ENCODE results near the gene DST.

DST gene

GRCh38 chr6:56540232-56541029, 102.3 kb downstream of the DST start:
- Histone ChIP-seq H3K4me3 (ENCODE audit: low read depth, low read length) (no peak overlapping the region), H3K36me3 (ENCODE audit: control insufficient read depth, insufficient read depth, low read length) (no peaks in the 10 kb centered on the region), H3K9ac (ENCODE audit: low read depth, low read length) (no peak overlapping the region), H3K27me3 (ENCODE audit: control insufficient read depth, insufficient read depth, low read length) (no peaks in the 10 kb centered on the region), H3K4me1 (ENCODE audit: control insufficient read depth, insufficient read depth, low read length) (peaks cover 10% of the 10 kb centered on the region), H3K9me3 (ENCODE audit: control insufficient read depth, insufficient read depth, low read length) (no peaks in the 10 kb centered on the region)

- H3K4me3 ChIP-seq (ENCODE audit: low read depth, low read length) = no peak overlapping the region
- H3K36me3 ChIP-seq (ENCODE audit: control insufficient read depth, insufficient read depth, low read length) = no peaks in the 10 kb centered on the region
- peaks cover 14% of the 10 kb centered on the region for H3K4me1 ChIP-seq (ENCODE audit: control insufficient read depth, insufficient read depth, low read length)
- no peaks in the 10 kb centered on the region for H3K27me3 ChIP-seq (ENCODE audit: control insufficient read depth, insufficient read depth, low read length)
- no peaks in the 10 kb centered on the region for H3K9me3 ChIP-seq (ENCODE audit: control insufficient read depth, insufficient read depth, low read length)
- H3K9ac ChIP-seq (ENCODE audit: low read depth, low read length) = no peak overlapping the region
These were observed 103.1 kb downstream of the DST start for GRCh38 chr6:56539527-56540105.

DNA sequence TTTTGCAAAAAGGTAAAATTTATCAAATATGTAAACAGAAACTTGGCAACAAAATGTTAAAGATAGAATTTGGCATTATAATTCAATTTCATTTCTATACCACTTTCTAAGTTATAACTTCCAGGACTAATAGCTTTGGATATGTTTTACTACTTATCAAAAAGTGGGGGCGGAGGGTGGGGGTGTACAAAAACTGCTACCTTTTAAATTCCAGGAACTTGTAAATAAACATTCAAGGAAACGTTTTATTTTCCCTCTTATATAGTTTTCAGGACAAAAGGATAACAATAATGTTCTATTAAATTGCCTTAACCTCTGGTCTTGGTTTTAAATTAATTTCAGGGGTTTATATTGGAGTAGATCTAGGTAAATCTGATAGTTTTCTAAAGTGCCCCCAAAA, 103.8 kb downstream of the DST start:
- Histone ChIP-seq H3K9ac (ENCODE audit: low read depth, low read length) (no peak overlapping the region), H3K36me3 (ENCODE audit: control insufficient read depth, insufficient read depth, low read length) (no peaks in the 10 kb centered on the region), H3K4me1 (ENCODE audit: control insufficient read depth, insufficient read depth, low read length) (peaks cover 14% of the 10 kb centered on the region), H3K27me3 (ENCODE audit: control insufficient read depth, insufficient read depth, low read length) (no peaks in the 10 kb centered on the region), H3K9me3 (ENCODE audit: control insufficient read depth, insufficient read depth, low read length) (no peaks in the 10 kb centered on the region), H3K4me3 (ENCODE audit: low read depth, low read length) (no peak overlapping the region)

DNA sequence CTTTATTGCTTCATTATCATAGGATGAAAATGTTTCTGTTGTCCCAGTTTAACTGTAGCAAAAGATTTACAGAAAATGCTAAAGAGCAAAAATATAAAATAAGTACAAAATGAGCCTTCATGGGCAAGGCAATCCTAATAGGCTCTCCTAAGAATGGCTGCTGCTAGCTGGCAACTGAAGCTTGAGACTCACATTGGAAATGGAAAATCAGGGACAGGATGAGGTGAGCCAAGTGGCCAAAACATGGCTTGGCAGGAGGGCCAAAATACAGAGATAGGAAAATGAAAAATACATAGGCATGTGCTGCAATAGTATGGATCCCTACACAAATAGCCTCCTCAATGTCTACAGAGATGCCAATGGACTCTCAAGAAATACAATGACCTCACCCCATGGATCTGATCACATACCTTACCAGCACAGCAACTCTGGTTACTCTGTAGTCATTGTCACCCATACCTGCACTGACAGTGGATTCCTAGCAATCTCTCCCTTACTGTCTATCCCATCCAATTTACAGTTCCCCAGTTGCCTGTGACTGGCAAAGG, 105.4 kb downstream of the DST start:
- no peaks in the 10 kb centered on the region for H3K36me3 ChIP-seq (ENCODE audit: control insufficient read depth, insufficient read depth, low read length)
- H3K4me3 ChIP-seq (ENCODE audit: low read depth, low read length) = no peak overlapping the region
- peaks cover 17% of the 10 kb centered on the region for H3K4me1 ChIP-seq (ENCODE audit: control insufficient read depth, insufficient read depth, low read length)

DNA sequence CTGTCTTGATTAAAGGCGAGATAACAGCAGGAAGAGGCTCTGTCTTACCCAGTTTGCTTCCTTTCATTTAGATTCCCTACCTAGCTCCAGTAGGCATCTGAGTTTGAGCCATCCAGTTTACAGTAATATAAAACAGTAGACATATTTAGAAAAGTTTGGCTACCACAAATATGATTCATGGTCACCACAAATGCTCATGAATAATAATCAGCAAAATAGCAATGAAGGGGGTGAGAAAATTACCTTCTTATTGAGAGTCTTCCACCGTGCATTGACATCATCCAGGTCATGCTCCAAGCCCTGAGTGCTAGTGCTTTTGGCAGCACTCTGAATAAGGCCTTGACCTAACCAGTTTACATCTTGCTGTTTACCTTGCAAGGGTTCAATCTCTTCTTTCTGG, 106.2 kb downstream of the DST start:
- no peaks in the 10 kb centered on the region for H3K9me3 ChIP-seq (ENCODE audit: control insufficient read depth, insufficient read depth, low read length)
- no peak overlapping the region for H3K9ac ChIP-seq (ENCODE audit: low read depth, low read length)
- no peak overlapping the region for H3K4me3 ChIP-seq (ENCODE audit: low read depth, low read length)
- H3K4me1 ChIP-seq (ENCODE audit: control insufficient read depth, insufficient read depth, low read length) = peaks cover 14% of the 10 kb centered on the region
- no peaks in the 10 kb centered on the region for H3K27me3 ChIP-seq (ENCODE audit: control insufficient read depth, insufficient read depth, low read length)
- H3K36me3 ChIP-seq (ENCODE audit: control insufficient read depth, insufficient read depth, low read length) = no peaks in the 10 kb centered on the region

More for the DNA sequence above, 105.4 kb downstream of the DST start:
- Histone ChIP-seq H3K27me3 (ENCODE audit: control insufficient read depth, insufficient read depth, low read length) (no peaks in the 10 kb centered on the region), H3K9ac (ENCODE audit: low read depth, low read length) (no peak overlapping the region), H3K9me3 (ENCODE audit: control insufficient read depth, insufficient read depth, low read length) (no peaks in the 10 kb centered on the region)

- peaks cover 13% of the 10 kb centered on the region for H3K4me1 ChIP-seq (ENCODE audit: control insufficient read depth, insufficient read depth, low read length)
- H3K4me3 ChIP-seq (ENCODE audit: low read depth, low read length) = no peak overlapping the region
- no peaks in the 10 kb centered on the region for H3K27me3 ChIP-seq (ENCODE audit: control insufficient read depth, insufficient read depth, low read length)
- no peaks in the 10 kb centered on the region for H3K36me3 ChIP-seq (ENCODE audit: control insufficient read depth, insufficient read depth, low read length)
- no peaks in the 10 kb centered on the region for H3K9me3 ChIP-seq (ENCODE audit: control insufficient read depth, insufficient read depth, low read length)
- H3K9ac ChIP-seq (ENCODE audit: low read depth, low read length) = no peak overlapping the region
These were observed 107.1 kb downstream of the DST start for GRCh38 chr6:56535626-56536025.

DNA sequence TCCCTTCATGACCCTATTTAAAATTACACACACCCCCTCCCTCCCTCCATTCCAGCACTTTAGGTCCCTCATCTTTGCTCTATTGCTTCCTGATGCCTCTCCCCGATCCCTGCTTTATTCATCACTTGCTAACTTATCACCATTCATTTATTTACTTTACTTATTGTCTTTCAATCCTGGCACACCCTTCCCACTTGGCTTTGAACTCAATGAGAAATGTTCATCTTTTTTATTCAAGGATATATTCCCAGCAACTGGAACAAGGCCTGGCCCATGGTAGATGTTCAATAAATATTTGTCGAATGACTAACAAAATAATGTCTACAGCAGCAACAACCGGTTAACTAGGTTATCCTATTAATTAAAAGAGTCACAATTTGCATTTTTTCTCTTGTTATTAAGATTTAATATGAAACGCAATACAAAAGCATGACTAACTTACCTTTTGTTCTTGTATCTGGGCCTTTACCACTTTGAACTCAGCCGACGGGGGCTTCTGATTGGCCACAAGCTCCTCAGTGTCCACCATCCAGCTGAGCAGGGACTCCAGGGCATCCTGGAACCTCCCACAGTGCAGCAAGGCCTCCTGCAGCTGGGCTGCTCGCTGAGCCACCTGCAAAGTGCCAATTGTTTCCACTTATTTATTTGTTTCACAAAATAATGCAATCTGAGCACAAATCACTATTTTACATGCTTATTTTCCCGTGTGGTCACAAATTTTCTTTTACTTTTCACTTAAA, 107.8 kb downstream of the DST start:
- no peak overlapping the region for H3K4me3 ChIP-seq (ENCODE audit: low read depth, low read length)
- no peaks in the 10 kb centered on the region for H3K27me3 ChIP-seq (ENCODE audit: control insufficient read depth, insufficient read depth, low read length)
- H3K36me3 ChIP-seq (ENCODE audit: control insufficient read depth, insufficient read depth, low read length) = no peaks in the 10 kb centered on the region
- no peak overlapping the region for H3K9ac ChIP-seq (ENCODE audit: low read depth, low read length)
- peaks cover 9% of the 10 kb centered on the region for H3K4me1 ChIP-seq (ENCODE audit: control insufficient read depth, insufficient read depth, low read length)
- H3K9me3 ChIP-seq (ENCODE audit: control insufficient read depth, insufficient read depth, low read length) = no peaks in the 10 kb centered on the region

DNA sequence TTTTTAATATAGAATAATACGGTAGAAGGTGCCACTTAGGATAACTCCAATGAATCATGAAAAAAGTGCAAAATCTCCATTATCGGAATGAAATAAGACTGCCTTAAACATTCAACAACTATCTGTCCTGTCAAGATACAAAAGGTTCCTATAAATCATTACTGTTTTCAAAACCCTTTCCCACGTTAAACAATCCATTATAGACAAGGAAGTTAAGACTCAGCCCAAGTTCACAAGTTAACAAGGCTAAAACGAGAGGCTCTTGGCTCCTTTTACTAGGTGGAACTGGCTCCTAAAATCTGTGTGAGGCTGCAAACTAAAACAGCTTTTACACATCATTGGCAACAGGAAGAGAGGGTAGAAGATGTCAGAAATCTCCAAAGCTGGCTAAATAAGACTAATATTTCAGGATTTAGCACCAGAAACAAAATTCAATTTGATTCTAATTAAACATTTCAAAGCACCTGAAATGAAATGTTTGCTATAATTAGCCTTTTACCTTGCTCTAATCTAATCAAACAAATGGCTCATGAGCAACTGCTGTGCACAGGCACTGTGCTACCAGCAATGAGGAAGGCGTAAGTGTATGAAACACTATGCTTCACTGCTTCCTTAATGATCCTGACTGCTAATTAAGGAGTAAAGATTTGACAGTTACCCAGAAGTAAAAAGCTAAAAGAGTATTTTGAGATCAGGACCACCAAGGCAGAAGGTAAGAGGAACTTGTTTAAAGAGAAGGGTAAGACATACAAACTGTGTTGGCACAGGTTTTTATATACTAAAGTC, 109.7 kb downstream of the DST start:
- H3K4me3 ChIP-seq (ENCODE audit: low read depth, low read length) = no peak overlapping the region
- peaks cover 7% of the 10 kb centered on the region for H3K4me1 ChIP-seq (ENCODE audit: control insufficient read depth, insufficient read depth, low read length)
- no peaks in the 10 kb centered on the region for H3K9me3 ChIP-seq (ENCODE audit: control insufficient read depth, insufficient read depth, low read length)
- no peaks in the 10 kb centered on the region for H3K36me3 ChIP-seq (ENCODE audit: control insufficient read depth, insufficient read depth, low read length)
- no peak overlapping the region for H3K9ac ChIP-seq (ENCODE audit: low read depth, low read length)
- no peaks in the 10 kb centered on the region for H3K27me3 ChIP-seq (ENCODE audit: control insufficient read depth, insufficient read depth, low read length)

DNA sequence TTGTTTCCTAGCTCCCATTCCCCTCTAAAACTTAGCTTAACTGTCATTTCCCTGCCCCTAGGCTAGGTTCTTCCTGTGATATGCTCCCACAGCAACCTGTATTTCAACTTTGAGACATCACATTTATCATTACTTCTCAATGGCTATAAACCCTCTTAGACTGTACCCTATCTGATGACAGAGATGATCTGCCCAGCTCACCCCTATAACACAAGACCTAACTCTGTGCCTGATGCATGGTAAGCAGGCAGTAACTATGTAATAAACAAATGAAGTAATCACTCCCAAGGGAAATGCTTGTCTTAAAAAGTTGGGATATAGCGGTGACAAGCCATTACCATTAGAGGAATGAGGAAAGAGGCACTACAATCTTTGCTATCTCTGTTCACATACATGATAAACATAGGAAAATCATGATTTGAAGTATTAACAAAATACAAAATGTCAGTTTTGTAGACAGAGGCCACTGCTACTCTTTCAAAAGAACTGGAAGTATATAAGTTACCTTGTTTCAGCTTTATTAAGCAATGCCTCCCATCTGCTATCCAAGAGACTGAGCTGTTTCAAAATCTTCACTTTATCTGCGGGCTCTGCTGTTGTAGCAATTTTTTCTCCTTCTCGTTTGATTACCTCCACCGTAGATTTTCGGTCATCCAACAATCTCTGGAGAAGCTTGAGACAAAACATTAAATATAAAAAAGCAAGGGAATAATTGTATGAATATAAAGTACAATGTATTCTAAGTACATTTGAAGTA, 110.7 kb downstream of the DST start:
- H3K4me1 ChIP-seq (ENCODE audit: control insufficient read depth, insufficient read depth, low read length) = peaks cover 7% of the 10 kb centered on the region
- H3K9me3 ChIP-seq (ENCODE audit: control insufficient read depth, insufficient read depth, low read length) = no peaks in the 10 kb centered on the region
- H3K9ac ChIP-seq (ENCODE audit: low read depth, low read length) = no peak overlapping the region
- no peak overlapping the region for H3K4me3 ChIP-seq (ENCODE audit: low read depth, low read length)
- no peaks in the 10 kb centered on the region for H3K27me3 ChIP-seq (ENCODE audit: control insufficient read depth, insufficient read depth, low read length)
- no peaks in the 10 kb centered on the region for H3K36me3 ChIP-seq (ENCODE audit: control insufficient read depth, insufficient read depth, low read length)

DNA sequence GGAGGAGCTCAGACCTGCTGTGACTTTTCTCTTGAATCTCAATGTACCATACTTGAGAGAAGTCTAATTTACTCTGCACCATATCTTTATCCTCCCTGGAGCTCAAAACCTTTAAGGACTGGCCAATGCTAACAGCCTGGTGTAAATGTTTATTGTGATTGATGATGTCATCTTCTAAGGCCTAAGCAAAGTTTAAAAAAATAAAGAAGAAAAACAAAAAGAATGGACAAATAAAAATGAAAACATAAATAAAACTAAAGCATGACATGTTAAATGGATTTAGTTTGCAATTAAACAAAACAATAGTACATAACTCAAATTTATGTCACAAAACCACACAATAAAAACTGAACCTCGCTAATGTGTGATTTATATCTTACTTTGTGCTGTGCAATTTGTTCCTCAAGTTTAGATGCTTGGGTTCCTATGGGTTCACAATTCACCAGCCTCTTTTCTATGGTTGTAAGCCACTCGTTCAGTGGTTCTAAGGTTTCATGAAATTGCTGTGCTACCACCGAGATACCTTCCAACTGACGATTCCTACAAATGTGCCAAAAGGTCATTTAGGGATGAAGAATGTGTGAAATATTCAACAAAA, 113.0 kb downstream of the DST start:
- Histone ChIP-seq H3K9ac (ENCODE audit: low read depth, low read length) (no peak overlapping the region), H3K4me1 (ENCODE audit: control insufficient read depth, insufficient read depth, low read length) (peaks cover 18% of the 10 kb centered on the region), H3K36me3 (ENCODE audit: control insufficient read depth, insufficient read depth, low read length) (no peaks in the 10 kb centered on the region), H3K27me3 (ENCODE audit: control insufficient read depth, insufficient read depth, low read length) (no peaks in the 10 kb centered on the region), H3K9me3 (ENCODE audit: control insufficient read depth, insufficient read depth, low read length) (no peaks in the 10 kb centered on the region), H3K4me3 (ENCODE audit: low read depth, low read length) (no peak overlapping the region)
